ENCODE measurements around the gene MUTYH.

Gene MUTYH

GRCh38 chr1:45348966-45349677 lies 8.9 kb upstream of the MUTYH start:
- DNase-seq (ENCODE audit: low spot score), result peak; percentile 29

- no peak for DNase-seq (ENCODE audit: low spot score)
Measured at GRCh38 chr1:45348609-45348965, 8.3 kb upstream of the MUTYH start.

- DNase-seq (ENCODE audit: low spot score), result no peak
Measured at GRCh38 chr1:45348020-45348419, 7.8 kb upstream of the MUTYH start.

GRCh38 chr1:45346473-45346872 lies 6.2 kb upstream of the MUTYH start:
- no peak for DNase-seq (ENCODE audit: low spot score)

GRCh38 chr1:45345014-45345413 lies 4.8 kb upstream of the MUTYH start:
- no peak for DNase-seq (ENCODE audit: low spot score)

- no peak for DNase-seq (ENCODE audit: low spot score)
Measured at GRCh38 chr1:45344499-45344898, 4.3 kb upstream of the MUTYH start.

GRCh38 chr1:45340816-45341466 lies 701 bp upstream of the MUTYH start:
- no peak for DNase-seq (ENCODE audit: low spot score)

GRCh38 chr1:45337630-45338325 lies 2.5 kb downstream of the MUTYH start:
- DNase-seq (ENCODE audit: low spot score), result no peak

GRCh38 chr1:45335855-45336324 lies 4.3 kb downstream of the MUTYH start:
- DNase-seq (ENCODE audit: low spot score), result no peak

- peak; percentile 66 for DNase-seq (ENCODE audit: low spot score)
Measured at GRCh38 chr1:45334308-45335245, 5.7 kb downstream of the MUTYH start.

- DNase-seq (ENCODE audit: low spot score), result no peak
Measured at GRCh38 chr1:45332346-45332720, 7.9 kb downstream of the MUTYH start.

- no peak for DNase-seq (ENCODE audit: low spot score)
Measured at GRCh38 chr1:45331436-45332345, 8.5 kb downstream of the MUTYH start.

- no peak for DNase-seq (ENCODE audit: low spot score)
Measured at GRCh38 chr1:45329445-45329844, 10.8 kb downstream of the MUTYH start.

- DNase-seq (ENCODE audit: low spot score), result no peak
Measured at GRCh38 chr1:45328680-45329079, 11.6 kb downstream of the MUTYH start.

GRCh38 chr1:45327644-45328515 lies 12.4 kb downstream of the MUTYH start:
- no peak for DNase-seq (ENCODE audit: low spot score)

GRCh38 chr1:45326627-45327623 lies 13.3 kb downstream of the MUTYH start, which contains the start of gene HPDL:
Gene HPDL, plus strand, starts transcription at chr1:45326895. Its CDS starts 254 bp downstream, at chr1:45327149.
- peak; percentile 68 for DNase-seq (ENCODE audit: low spot score)

GRCh38 chr1:45325851-45326506 lies 14.3 kb downstream of the MUTYH start:
- DNase-seq (ENCODE audit: low spot score), result peak; percentile 48

GRCh38 chr1:45322486-45323040 lies 17.7 kb downstream of the MUTYH start:
- DNase-seq (ENCODE audit: low spot score), result no peak
